Adrenal gland (tissue), 12 donors: ENCODE data around the gene MYH6. TPM values are rescaled to one million over a fixed set of nuclear protein-coding genes. Genes with fewer than 3 reads are reported as not detected.

ENCODE experiments used
- DNase-seq, 7 donors: peaks; one replicate each; pipeline ENCODE4 v3.0.0-alpha.2; 2019 to 2020
- H3K27ac ChIP-seq, 5 donors: fragments of 200-600 bp; sonication (generic) in 4 of 5; 1 replicate in 3 of 5; 2 replicates in 2 of 5; pipeline versions ENCODE4 v1.5.1 to v1.8.0; 2016 to 2020; ENCODE audit warnings: mild to moderate bottlenecking in 1 of 5
- H3K27me3 ChIP-seq: fragments of 200-600 bp; 2 replicates; pipeline ENCODE4 v1.8.0; 2021
- H3K36me3 ChIP-seq, 2 donors: fragments of 200-600 bp; replicated peaks in 1 of 2; 1 replicate in 1 of 2; 2 replicates in 1 of 2; pipeline versions ENCODE4 v1.5.1 to v1.8.0; 2018 to 2022
- H3K4me1 ChIP-seq, 2 donors: fragments of 200-600 bp; replicated peaks in 1 of 2; 1 replicate in 1 of 2; 2 replicates in 1 of 2; pipeline versions ENCODE4 v1.5.1 to v1.8.0; 2018 to 2021
- H3K4me3 ChIP-seq, 4 donors: fragments of 200-600 bp; sonication (generic) in 3 of 4; one replicate each; pipeline ENCODE4 v1.5.1; 2016 to 2018
- H3K9me3 ChIP-seq, 3 donors: fragments of 200-600 bp; sonication (generic) in 1 of 3; replicated peaks in 1 of 3; 1 replicate in 2 of 3; 2 replicates in 1 of 3; pipeline versions ENCODE4 v1.5.1 to v1.8.0; 2016 to 2021
- CTCF ChIP-seq, 6 experiments: fragments of 450-650 bp in 4 of 6; fragments of 200-600 bp in 2 of 6; sonication (generic) in 1 of 6; IDR thresholded peaks; 1 replicate in 5 of 6; 2 replicates in 1 of 6; pipeline versions ENCODE4 v1.5.1 to v1.8.0; 2016 to 2021; ENCODE audit warnings: antibody characterized with exemption in 6 of 6, mild to moderate bottlenecking in 2 of 6, moderate library complexity in 1 of 6
- POLR2A ChIP-seq, 2 donors: fragments of 450-650 bp; IDR thresholded peaks; one replicate each; pipeline ENCODE4 v1.6.1; 2017; ENCODE audit warnings: antibody characterized with exemption in 2 of 2, mild to moderate bottlenecking in 2 of 2, moderate library complexity in 1 of 2
- WGBS, 4 donors: extraction: QIAGEN DNeasy Blood & Tissue Kit in 2 of 4; methylation state at CpG; one replicate each; pipeline versions ENCODE4 v1.1.5 to v1.1.7; 2013 to 2017; 5-methylcytosine and 5-hydroxymethylcytosine counted together
- intact Hi-C, 2 donors: fragments of 100-400 bp; cut with DNase I; formaldehyde crosslinking; loops; one replicate each; pipeline versions ENCODE4 v1.14.1 to v1.15.0; 2022 to 2023
- polyA plus RNA-seq, 3 donors: library from polyadenylated mRNA; stranded (reverse); fragments of 200-250 nt in 2 of 3; fragments of 350-450 nt in 1 of 3; fragmentation: Illumina TruSeq in 1 of 3; extraction: RNeasy Lipid Tissue Mini Kit (QIAGEN cat#74804) in 1 of 3; gene quantifications; one replicate each; pipeline ENCODE4 v1.2.3, GENCODE V29; 2013 to 2014
- total RNA-seq, 9 donors: library from RNA; depleted of rRNA in 4 of 9; stranded (reverse); fragments of >200 nt in 4 of 9; fragments of 120-200 nt in 1 of 9; fragmentation: NEBNext Ultra II Directional in 1 of 9; extraction: Animal tissue kit (Norgen Biotek cat#: 25700) in 1 of 9; gene quantifications; one replicate each; pipeline versions ENCODE4 v1.1.0 to v1.2.4, GENCODE V29; 2013 to 2023
- donor health status: healthy with polysubstance abuse.
- donor health status: Bipolar disorder and iron deficiency.
- donor health status: DM: yes; HTN: yes; CAD: no.
- donor health status: DM: no; HTN: no; CAD: no.
- donor health status: DM: no; HTN: no; CAD: no.
- donor health status: DM: yes; HTN: yes; CAD: no.

MYH6 gene
- total and polyA plus RNA-seq, 12 donors, result under 0.01 to 5.2 (median 0.27) TPM; not detected in 5

GRCh38 chr14:23408307-23408630 is 196 bp upstream of the MYH6 start:
- Histone ChIP-seq H3K4me3 (no peak overlapping the region), H3K36me3 (no peaks in the 10 kb centered on the region), H3K27ac (no peak overlapping the region), H3K27me3 (no peaks in the 10 kb centered on the region), H3K4me1 (no peaks in the 10 kb centered on the region), H3K9me3 (no peaks in the 10 kb centered on the region)
- no peak for DNase-seq
- TF ChIP-seq POLR2A (IDR thresholded peaks at IDR 0.05) (no peak), CTCF (IDR thresholded peaks at IDR 0.05) (no peak)
- intact Hi-C loops, result no loop called here
- WGBS, 4 donors, result 55 to 65% (median 61%) methylated on average over 5 of the region's 5 CpGs

DNA sequence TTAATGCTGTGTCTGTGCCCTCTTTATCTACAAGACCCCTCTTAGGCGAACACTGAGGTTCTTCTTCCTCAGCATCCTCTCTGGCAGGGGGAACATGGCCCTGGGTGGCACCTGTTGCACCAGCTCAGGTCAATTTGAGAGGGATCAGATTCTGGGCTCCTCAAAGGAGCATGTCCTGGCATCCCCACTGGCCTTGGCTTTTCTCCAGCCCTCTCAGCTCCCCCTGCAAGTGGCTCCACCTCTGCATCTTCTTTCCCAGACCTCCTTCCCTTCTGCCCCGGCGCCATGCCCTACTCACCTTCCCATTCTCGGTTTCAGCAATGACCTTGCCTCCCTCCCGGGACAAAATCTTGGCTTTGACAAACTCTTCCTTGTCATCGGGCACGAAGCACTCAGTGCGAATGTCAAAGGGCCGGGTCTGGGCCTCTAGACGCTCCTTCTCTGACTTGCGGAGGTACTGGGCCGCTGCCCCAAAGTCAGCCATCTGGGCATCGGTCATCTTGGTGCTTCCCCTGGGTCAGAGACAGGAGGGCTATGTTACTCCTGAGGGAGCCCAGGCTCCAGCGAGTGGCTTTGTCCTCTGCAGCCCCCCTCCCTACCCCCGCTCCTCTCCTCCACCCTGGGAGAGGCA is 1.2 kb downstream of the MYH6 start:
- no peak overlapping the region for H3K4me3 ChIP-seq
- no peaks in the 10 kb centered on the region for H3K4me1 ChIP-seq
- intact Hi-C loops, result no loop called here
- no peaks in the 10 kb centered on the region for H3K9me3 ChIP-seq
- no peak for DNase-seq
- no peak overlapping the region for H3K27ac ChIP-seq
- no peaks in the 10 kb centered on the region for H3K27me3 ChIP-seq
- WGBS, 4 donors, result 72 to 84% (median 80%) methylated on average over 13 to 15 of the region's 15 CpGs
- H3K36me3 ChIP-seq, result no peaks in the 10 kb centered on the region
- TF ChIP-seq POLR2A (IDR thresholded peaks at IDR 0.05), result no peak
- TF ChIP-seq CTCF (IDR thresholded peaks at IDR 0.05), result no peak

DNA sequence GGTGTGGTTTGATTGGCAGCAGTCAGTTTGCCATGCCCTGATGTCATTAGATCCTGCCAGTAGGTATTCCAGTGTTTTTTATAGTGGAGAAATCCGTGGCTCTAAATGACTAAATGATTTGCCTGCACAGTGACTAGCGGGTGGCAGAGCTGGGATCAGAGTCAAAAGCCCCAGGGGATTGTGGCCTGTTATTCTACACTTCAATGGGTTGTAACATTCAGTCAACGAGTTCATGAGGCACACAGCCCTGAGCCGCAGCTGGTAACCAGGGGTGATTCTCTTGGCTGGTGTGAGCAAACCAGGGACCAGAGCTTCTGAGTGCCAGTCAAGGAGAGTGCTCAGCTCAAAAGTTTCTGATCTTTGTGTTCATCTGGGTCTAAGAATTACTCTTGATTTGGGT is 1.8 kb downstream of the MYH6 start:
- DNase-seq, result peak in 1 of 7 donors; percentile 65
- no peak overlapping the region for H3K4me3 ChIP-seq
- no peaks in the 10 kb centered on the region for H3K27me3 ChIP-seq
- no peak overlapping the region for H3K27ac ChIP-seq
- 70 to 88% (median 73%) methylated on average over 2 to 4 of the region's 4 CpGs for WGBS, 4 donors
- TF ChIP-seq POLR2A (IDR thresholded peaks at IDR 0.05), result no peak
- TF ChIP-seq CTCF (IDR thresholded peaks at IDR 0.05), result no peak
- no peaks in the 10 kb centered on the region for H3K4me1 ChIP-seq
- intact Hi-C loops, result no loop called here
- H3K9me3 ChIP-seq, result no peaks in the 10 kb centered on the region
- no peaks in the 10 kb centered on the region for H3K36me3 ChIP-seq

- intact Hi-C loops, result no loop called here
- H3K4me1 ChIP-seq, result no peaks in the 10 kb centered on the region
- H3K27ac ChIP-seq, result no peak overlapping the region
These were observed 2.5 kb downstream of the MYH6 start for GRCh38 chr14:23405516-23406025.

More at GRCh38 chr14:23405516-23406025, 2.5 kb downstream of the MYH6 start:
- WGBS, 4 donors, result 80 to 85% (median 83%) methylated on average over 3 to 13 of the region's 13 CpGs
- H3K9me3 ChIP-seq, result no peaks in the 10 kb centered on the region
- DNase-seq, result no peak
- H3K27me3 ChIP-seq, result no peaks in the 10 kb centered on the region
- TF ChIP-seq POLR2A (IDR thresholded peaks at IDR 0.05) (no peak), CTCF (IDR thresholded peaks at IDR 0.05) (no peak)
- no peak overlapping the region for H3K4me3 ChIP-seq
- H3K36me3 ChIP-seq, result no peaks in the 10 kb centered on the region
